HG02870 (cell line): ENCODE results near the gene CAP1.
"Not testable (repeated sequence)": the region's sequence is repeated elsewhere in the genome, so short reads cannot be mapped to it uniquely, and the experiment has no call there.

Source experiments
- ATAC-seq: cut with Tn5 transposase; IDR thresholded peaks from one replicate; pipeline ENCODE4 v1.9.1; 2021; ENCODE audit warnings: mild to moderate bottlenecking, moderate library complexity; ENCODE audit not compliant: unreplicated experiment

The CAP1 gene

DNA sequence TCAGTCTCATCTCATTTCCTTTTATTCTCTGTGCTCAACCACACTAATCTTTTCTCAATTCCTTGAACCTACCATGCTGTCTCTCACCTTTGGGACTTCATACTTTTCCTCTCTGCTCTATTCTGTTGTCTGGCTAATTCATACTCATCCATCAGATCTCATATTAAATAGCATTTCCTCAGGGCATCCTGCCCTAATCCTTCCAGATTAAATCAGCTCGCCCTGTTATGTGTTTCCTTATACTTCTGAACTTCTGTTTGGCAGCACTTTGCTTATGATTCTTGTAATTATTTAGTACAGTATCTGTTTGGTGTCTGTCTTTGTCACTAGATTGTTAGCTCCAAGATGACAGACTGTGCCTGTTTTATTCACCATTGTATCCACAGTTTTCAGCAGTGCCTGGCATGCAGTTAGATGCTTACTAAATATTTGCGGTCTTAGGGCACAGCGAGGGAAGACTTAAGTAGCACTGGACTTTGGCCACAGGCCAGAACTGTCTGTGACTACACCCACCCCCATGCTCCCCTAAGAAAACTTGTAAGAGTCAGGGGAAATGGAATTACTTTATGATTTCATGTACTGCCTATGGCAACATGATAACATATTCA lies 9.9 kb upstream of the CAP1 start:
- ATAC-seq = no peak

DNA sequence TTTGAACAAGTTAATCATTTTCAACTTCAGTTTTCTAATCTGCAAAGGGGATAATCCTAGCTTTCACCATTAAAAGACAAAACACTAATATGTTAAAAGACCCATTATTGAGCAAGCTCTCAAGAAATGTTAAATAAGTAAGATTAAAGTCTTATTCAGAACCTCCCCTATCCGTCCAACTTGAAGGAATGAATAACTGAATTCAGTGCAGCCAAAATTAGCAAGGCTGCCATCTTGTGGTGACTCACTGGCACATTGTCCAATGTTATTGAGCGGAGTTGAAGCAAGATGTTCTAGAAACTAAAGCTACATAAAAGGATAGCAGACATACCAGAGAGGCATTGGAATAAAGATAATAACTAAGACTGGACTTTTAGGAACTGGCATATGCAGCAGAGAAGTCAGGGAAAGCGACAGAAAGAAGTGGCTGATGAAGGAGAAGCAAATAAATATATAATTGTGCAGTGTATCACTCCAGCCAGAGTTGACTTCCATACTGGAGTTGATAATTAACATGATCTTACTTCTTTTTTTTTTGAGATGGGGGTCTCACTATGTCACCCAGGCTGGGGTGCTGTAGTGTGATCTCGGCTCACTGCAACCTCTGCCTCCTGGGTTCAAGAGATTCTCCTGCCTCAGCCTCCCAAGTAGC lies 8.2 kb upstream of the CAP1 start:
- no peak for ATAC-seq

DNA sequence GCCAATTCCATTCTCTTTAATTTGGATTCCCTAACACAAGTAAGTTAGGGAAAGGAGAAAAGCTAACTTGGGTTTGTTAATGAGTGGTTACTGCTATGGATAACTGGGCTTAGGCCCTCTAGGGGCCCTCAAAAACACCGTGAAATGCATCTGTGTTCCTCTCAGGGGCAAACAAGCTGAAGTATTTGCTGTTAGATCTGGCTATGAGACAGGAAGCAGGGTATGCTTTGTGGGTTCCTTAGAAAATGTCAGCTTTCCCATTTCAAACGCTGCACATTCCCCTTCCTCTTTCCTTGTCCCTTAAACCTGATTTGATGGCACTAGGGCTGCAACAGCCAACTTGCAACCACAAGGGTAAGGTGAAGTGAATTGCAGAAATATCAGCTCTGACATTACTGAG lies 5.7 kb upstream of the CAP1 start:
- ATAC-seq = no peak

DNA sequence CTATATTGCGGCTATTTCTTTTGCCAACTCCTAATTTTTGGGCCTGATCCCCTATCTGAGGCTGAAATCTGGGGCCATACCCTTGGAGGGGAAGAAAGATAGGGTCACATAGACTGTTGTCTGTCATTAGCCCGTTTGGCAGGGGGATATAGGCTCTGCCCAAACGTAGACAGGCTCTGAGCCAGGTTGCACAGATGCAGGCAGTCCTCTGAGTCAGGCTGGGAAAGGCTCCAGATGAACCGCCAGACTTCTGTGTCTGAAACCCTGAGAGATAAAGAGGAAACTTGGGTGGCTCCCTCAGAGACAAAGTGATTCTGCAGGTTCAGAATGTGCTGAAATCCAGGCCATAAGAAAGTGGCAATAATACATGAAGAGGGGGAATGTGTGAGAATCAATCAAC lies 4.0 kb upstream of the CAP1 start:
- ATAC-seq = no peak

DNA sequence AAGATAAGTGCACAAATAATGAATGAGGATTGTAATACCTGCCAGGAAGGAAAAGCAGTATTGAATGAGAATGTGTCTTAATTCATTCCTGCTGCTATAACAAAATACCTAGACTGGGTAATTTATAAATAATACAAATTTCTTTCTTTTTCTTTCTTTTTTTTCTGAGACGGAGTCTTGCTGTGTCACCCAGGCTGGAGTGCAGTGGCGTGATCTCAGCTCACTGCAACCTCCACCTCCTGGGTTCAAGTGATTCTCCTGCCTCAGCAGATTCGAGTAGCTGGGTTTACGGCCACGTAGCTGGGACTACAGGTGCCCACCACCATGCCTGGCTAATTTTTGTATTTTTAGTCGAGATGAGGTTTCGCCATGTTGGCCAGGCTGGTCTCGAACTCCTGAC lies 3.3 kb upstream of the CAP1 start:
- not testable (repeated sequence) for ATAC-seq

DNA sequence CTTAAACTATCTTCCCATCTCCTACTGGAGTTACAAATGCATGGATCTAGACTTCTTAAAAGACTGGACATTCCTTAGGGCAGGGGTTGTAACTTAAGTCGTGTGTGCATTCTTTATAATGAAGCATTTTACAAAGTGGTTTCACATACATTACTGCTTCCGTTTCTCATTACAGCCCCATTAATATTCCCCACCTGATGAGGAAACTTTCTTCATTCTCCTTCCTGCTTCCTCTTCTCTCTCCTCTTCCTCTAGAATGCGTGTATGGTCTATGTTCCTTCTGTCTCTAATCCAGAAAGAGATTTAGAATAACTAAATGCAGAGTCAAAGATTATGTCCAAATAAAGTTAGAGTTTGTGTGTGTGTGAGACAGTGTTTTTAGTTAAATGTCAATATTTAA lies 1.8 kb upstream of the CAP1 start:
- no peak for ATAC-seq

DNA sequence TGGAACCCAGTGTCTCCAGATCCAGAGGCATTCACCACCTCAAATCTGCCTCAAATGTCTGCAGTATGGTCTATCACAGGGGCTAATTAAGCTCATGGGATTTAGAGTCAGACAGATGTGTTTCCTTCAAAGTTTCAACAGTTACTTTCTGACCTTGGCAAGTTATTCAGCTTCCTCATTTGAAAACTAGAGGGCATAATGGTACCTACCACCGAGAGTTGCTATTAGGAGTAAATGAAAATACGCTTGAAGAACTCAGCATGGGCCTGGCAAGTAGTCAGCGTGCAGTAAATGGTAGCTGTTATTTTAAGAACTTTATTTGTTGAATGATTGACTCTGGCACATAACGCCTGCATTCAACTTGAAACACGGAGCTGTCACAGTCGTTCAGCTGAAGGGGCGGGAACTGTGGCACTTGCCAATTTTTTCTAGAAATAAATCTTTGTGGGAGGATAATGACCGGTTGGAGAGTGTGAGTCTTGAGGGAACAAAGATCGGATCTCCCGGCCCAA lies 1.2 kb upstream of the CAP1 start:
- ATAC-seq = no peak

DNA sequence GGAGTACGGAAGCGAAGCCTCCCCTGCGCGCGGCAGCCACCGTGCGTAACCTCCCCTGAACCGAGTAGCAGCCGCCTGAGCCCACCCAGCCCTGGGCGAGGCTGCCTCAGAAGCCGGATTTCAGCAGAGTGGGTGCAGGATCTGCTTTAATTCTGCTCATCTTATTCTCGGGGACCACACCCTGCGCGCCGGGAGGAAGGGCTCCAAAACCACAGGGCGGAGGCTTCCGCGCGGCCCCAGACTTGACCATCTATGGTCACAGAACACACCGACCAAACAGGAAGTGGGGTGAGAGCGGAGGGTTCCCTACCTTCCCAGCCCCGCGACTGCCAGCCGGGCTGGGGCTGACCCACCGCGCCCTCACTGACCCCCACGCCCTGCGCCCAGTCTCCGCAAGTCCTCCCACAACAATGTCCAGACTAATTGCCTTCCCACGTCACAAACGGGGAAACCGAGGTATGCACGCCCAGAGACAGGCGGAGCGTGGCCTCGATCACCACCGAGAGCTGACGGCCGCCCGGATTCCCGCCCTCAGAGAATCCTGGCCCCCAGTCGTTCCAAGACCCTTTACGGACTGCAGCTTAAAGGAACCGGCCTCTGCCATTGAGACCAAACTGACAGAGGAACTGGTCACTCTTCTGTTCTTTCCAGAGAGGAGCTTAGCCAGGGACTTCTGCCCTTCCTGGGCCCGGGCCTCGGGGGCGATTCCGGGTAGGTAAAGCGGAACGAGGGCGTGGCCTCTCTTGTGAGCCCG lies 595 bp upstream of the CAP1 start:
- ATAC-seq = peak; percentile 54

DNA sequence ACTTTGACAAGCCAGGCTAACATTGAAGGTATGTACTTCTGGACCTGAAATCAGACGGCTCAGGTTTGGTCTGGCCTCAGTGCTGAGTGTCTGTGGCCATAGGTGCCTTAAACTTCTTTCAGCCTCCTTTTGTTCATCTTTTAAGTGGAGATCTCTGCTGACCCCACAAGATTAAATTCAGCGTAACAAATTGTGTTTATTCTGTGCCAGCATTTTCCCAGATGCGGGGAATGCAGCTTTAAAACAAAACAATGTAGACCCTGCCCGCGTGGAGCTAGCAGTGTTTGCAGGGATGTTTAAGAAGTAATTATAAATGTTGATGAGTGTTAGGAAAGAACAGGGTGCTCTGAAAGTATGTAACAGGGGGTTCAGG lies 923 bp downstream of the CAP1 start:
- ATAC-seq = no peak

DNA sequence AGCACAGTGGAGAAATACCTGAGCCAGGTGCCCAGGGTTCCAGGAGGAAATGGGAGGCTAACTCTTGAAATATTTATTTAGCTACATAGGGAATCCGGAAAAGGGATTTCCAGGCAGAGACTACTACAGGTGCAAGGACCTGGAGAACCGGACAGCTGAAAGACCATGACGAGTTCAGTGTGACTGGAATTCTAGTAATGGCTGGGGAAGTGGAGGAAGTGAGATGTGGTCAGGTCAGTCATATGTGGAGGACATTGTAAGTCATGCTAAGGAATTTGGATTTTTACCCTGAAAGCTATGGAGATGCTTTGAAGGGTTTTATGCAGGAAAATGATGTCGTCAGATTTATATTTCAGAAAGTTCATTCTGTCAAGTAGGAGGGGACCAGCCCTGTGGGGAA lies 1.8 kb downstream of the CAP1 start:
- ATAC-seq = no peak

DNA sequence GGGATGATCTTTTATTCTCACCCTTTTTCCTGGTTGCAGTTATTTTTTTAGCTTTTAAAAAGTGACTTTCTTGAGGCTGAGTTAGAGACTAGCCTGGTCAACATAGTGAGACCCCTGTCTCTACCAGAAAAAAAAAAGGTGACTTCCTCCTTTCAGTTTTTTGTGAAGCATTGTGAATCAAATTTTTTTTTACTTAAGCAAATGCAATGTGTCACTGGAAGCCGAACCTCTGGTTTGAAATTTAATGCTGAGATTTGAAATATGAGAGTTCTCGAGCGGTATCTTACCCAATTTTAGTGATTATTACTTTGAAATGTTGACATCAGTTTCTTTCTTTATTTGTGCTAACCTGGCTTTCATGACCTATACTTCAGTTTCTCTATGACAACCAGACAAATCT lies 3.6 kb downstream of the CAP1 start:
- ATAC-seq = no peak

DNA sequence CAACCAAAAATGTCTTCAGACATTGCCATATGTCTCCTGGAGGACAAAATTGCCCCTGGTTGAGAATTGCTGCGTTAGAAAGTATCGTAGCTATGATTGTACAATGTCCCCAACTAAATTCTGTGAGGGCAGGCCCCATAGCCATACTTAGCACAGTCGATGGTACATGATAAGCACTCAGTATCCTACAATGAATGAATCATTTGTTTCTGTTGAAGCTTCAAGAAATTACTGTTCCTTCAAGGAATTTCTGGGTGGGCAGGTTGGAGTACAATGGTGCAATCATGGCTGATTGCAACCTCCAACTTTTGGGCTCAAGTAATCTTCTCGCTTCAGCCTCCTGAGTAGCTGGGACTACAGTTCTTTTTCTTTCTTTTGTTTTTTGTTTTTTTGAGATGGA lies 4.7 kb downstream of the CAP1 start:
- no peak for ATAC-seq

DNA sequence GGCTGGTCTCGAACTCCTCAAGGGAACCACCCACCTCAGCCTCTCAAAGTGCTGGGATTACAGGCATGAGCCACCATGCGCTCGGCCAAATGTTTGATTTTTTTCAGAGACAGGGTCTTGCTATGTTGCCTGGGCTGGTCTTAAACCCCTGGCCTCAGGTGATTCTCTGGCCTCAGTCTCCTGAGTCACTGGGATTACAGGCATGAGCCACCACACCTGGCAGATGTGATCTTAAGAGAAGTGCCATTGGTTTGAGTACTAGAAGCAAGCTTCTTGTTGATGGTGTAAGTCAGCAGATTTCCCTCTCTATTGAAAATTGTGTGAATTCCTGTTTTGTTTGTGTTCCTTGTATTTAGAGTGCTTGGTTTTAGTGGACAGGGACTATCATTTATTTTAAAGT lies 5.2 kb downstream of the CAP1 start:
- no peak for ATAC-seq

DNA sequence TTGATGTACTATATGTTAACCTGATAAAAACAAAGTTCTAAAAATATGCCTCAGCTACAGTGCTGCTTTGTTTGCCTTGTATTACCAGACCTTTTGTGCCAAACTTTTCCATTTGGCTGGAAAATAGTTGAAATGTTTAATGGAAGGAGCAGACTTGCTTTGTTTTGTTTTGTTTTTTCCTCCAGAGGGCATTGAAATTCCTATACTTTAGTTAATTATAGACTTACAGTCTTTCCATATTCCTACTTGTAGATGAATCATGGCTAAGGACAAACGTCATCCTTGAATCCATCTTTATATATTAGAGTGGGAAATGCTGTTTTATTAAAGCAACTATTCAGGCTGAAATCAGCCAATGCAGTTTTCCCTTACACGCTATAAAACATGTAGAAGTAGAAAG lies 6.7 kb downstream of the CAP1 start:
- no peak for ATAC-seq

DNA sequence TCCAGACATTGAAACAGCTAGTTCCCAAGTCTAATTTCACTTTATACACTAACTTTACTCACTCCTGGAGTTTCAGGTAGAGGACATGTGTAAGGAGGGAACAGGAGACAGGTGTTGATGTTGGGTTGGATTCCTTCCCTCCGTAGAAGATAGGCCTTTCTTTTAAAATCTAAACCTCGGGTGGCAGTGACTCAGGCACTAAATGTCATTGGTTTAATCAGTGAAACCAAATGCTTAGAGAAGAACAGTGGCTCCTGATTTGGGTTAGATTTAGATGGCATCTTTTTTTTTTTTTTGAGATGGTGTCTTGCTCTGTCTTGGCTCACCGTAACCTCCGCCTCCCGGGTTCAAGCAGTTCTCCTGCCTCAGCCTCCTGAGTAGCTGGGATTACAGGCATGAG lies 7.2 kb downstream of the CAP1 start:
- no peak for ATAC-seq

DNA sequence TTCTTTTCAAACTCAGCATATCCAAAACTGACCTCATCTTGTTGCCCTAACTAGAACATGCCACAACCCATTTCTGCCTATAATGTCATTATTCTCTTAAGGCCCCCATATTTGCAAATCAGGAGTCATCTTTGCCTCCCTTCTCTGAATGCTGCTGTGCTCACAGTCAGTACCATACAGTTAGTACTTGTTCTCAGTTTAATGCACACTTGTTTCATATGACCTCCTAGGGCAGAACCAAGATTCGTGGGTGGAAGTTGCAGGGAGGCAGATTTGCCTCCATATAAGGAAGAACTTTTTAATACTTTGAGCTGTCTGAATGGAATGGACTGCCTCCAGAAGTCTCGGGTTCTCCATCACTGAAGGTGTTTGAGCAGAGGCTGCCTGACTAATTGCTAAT lies 9.2 kb downstream of the CAP1 start:
- peak; percentile 53 for ATAC-seq

DNA sequence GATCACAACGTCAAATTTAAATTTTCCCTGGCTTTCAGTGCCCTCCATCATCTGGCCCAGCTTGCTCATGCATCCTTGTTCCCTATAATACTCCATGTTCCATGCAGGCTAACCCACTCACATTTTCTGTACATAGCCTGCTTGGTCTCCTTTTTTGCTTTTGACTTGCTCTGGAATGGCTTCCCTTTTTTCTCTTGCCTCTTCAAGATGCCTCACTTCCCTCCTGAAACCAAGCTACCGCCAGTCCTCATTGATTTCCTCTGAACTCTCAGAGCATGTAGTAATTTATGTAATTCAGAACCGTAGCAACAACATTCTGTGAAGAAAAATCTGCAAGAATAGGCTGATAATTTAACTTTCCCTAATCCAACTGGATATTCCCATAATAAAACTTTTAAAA lies 10.3 kb downstream of the CAP1 start:
- ATAC-seq = no peak

DNA sequence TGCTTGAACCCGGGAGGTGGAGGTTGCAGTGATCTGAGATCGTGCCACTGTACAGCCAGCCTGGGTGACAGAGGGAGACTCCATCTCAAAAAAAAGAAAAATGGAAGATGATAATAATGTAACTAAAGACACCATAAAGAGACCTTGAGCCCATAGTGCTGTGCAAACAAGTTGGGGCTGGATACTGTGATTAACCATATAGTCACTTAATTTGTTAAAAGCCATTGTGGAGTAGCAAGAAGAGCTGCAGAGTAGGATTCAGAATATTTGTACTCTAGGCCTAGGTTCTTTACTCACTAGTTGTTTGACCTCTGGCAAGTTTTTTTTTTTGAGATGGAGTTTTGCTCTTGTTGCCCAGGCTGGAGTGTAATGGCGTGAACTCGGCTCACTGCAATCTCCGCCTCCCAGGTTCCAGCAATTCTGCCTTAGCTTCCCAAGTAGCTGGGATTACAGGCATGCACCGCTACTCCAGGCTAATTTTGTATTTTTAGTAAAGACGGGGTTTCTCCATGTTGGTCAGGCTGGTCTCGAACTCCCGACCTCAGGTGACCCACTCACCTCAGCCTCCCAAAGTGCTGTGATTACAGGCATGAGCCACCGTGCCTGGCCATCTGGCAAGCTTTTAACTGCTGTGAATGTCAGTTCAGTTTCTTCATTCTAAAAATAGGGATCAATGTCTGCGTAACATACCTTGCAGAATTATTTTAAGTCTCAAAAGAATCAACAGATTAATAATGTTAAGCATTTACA lies 12.8 kb downstream of the CAP1 start:
- ATAC-seq = no peak

DNA sequence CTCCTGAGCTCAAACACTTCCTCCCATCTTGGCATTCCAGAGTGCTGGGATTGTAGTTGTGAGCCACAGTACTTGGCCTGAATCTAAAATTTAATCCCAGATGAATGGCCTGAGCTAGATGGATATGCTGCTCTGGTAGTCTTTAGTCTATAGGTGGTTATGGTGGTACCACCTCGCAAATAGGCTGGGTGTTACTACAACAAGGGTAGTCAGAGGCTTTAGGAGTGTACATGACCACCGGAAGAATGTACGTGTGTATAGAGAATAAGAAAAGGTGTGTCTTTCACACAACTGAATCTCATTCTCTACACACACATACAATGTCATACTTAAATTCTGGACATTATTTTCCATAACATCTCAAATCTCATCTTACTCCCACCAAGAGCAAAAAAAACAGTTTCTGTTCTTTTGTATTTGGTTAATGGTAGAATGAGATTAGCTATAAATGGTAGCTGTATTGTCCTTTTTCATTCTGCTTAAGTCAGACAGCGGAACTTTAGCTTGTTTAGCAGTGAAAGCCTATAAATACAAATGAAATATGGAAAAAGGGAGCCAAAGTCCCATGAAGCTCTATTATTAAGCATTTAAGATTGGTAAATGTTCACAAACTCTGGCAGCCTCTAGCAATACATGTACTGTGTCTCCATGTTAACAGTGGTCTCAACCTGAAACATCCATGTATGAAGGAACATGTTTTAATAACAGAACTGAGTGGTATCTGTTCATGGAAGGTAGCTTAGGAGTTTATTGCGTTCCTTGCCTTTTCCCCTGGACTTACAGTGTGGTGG lies 16.2 kb downstream of the CAP1 start:
- ATAC-seq = no peak

DNA sequence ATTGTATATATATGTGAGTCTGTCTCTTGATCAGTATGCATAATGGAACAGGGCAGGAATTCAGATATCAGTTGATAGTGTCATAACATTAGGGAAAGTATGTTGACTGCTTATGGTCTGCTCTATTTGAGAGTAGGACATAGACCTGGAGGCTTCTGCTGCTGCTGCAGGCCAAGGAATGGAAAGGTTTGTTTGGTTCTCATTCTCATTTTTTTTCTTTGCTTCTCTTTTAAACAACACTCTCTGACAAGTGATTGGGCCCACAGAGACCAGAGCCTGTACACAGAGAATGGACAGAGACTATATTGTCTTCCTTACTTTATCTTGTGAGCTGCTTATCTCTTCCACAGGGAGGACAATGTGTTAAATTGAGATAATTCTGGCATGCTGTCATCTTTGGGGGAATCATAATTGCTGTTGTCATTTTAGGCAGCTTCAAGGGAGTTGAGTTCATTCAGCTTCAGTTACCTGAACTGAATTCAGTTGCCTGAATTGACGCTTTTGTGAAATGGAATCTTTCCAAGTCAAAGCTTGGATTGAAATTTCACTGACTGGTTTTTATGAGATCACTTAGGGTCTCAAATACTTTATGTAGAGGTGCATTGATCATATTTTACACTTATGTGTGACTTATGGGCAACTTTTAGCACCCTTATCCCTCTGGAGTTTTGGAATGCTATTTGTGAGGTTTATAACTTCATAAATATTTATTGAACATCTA lies 16.9 kb downstream of the CAP1 start:
- ATAC-seq = no peak
